ENCODE data around the gene SRSF7. TPM values are rescaled to one million over a fixed set of nuclear protein-coding genes. Genes with fewer than 3 reads are reported as not detected.

SRSF7 gene
- total RNA-seq, 1 experiment from 2014 or later = 275 TPM

- no peak for DNase-seq (ENCODE audit: unreplicated experiment)
- TSS peak; percentile 27 for BruUV-seq (replicated peaks)
- peaks cover 28% of the 10 kb centered on the region for H3K4me1 Mint-ChIP-seq (ENCODE audit: insufficient read depth, unreplicated experiment)
- peak overlapping the region; percentile 97 for H3K27ac Mint-ChIP-seq (ENCODE audit: low read depth, unreplicated experiment)
- peak overlapping the region; percentile 90 for H3K4me3 Mint-ChIP-seq (ENCODE audit: unreplicated experiment)
- H3K36me3 Mint-ChIP-seq (ENCODE audit: insufficient read depth, unreplicated experiment) = peaks cover 47% of the 10 kb centered on the region
- no peaks in the 10 kb centered on the region for H3K27me3 Mint-ChIP-seq (ENCODE audit: insufficient read depth, unreplicated experiment)
- no peaks in the 10 kb centered on the region for H3K9me3 Mint-ChIP-seq (ENCODE audit: unreplicated experiment)
- intact Hi-C loops (cut with micrococcal nuclease) = loop anchor here (1.0 to 5.0 kb wide), 3 partner anchors 26 to 475 kb away; partner anchors contain the start of gene GEMIN6
- CTCF ChIA-PET = interaction anchor here (0.6 to 1.1 kb wide), 7 partner anchors 10 to 1353 kb away, joined by 3 to 4 read pairs (median 4); no protein-coding TSS in a partner anchor
- no peak for TF ChIP-seq CTCF (IDR thresholded peaks at IDR 0.05; ENCODE audit: unreplicated experiment)
- POLR2A ChIA-PET = interaction anchor here (0.6 to 3.0 kb wide), 78 partner anchors 8 to 1520 kb away, joined by 3 to 88 read pairs (median 5); partner anchors contain the start of genes ATL2, CEBPZ, DHX57 and GEMIN6
Observed at GRCh38 chr2:38751596-38752410, 642 bp upstream of the SRSF7 start.

GRCh38 chr2:38750011-38750890 is 910 bp downstream of the SRSF7 start:
- H3K27me3 Mint-ChIP-seq (ENCODE audit: insufficient read depth, unreplicated experiment) = no peaks in the 10 kb centered on the region
- peaks cover 62% of the 10 kb centered on the region for H3K36me3 Mint-ChIP-seq (ENCODE audit: insufficient read depth, unreplicated experiment)

GRCh38 chr2:38748943-38749804 is 2.0 kb downstream of the SRSF7 start:
- POLR2A ChIA-PET = interaction anchor here (1.0 to 3.0 kb wide), 6 partner anchors 17 to 373 kb away, joined by 3 to 88 read pairs (median 7); partner anchors contain the start of gene HNRNPLL
- no peak for DNase-seq (ENCODE audit: unreplicated experiment)
- intact Hi-C loops (cut with micrococcal nuclease) = no loop called here
- peaks cover 30% of the 10 kb centered on the region for H3K4me1 Mint-ChIP-seq (ENCODE audit: insufficient read depth, unreplicated experiment)
- CTCF ChIA-PET = interaction anchor here (0.6 to 1.5 kb wide), 3 partner anchors 10 to 1937 kb away, joined by 3 to 17 read pairs (median 3); no protein-coding TSS in a partner anchor
- peak overlapping the region; percentile 90 for H3K4me3 Mint-ChIP-seq (ENCODE audit: unreplicated experiment)
- H3K27ac Mint-ChIP-seq (ENCODE audit: low read depth, unreplicated experiment) = peak overlapping the region; percentile 97
- TF ChIP-seq CTCF (IDR thresholded peaks at IDR 0.05; ENCODE audit: unreplicated experiment) = no peak
- H3K36me3 Mint-ChIP-seq (ENCODE audit: insufficient read depth, unreplicated experiment) = peaks cover 73% of the 10 kb centered on the region
- no peaks in the 10 kb centered on the region for H3K27me3 Mint-ChIP-seq (ENCODE audit: insufficient read depth, unreplicated experiment)
- H3K9me3 Mint-ChIP-seq (ENCODE audit: unreplicated experiment) = no peaks in the 10 kb centered on the region
- no TSS peak for BruUV-seq (replicated peaks)

More at GRCh38 chr2:38750011-38750890, 910 bp downstream of the SRSF7 start:
- Mint-ChIP-seq H3K9me3 (ENCODE audit: unreplicated experiment) (no peaks in the 10 kb centered on the region), H3K4me3 (ENCODE audit: unreplicated experiment) (peak overlapping the region; percentile 90), H3K4me1 (ENCODE audit: insufficient read depth, unreplicated experiment) (peaks cover 30% of the 10 kb centered on the region), H3K27ac (ENCODE audit: low read depth, unreplicated experiment) (peak overlapping the region; percentile 97)
- ChIA-PET CTCF (interaction anchor here (0.6 to 1.0 kb wide), 2 partner anchors 25 to 74 kb away, joined by 3 read pairs; no protein-coding TSS in a partner anchor), POLR2A (interaction anchor here (0.5 to 3.0 kb wide), 47 partner anchors 9 to 1550 kb away, joined by 3 to 88 read pairs (median 7); partner anchors contain the start of genes DHX57, GEMIN6, HNRNPLL and MORN2)
- peak; percentile 52 for DNase-seq (ENCODE audit: unreplicated experiment)
- no peak for TF ChIP-seq CTCF (IDR thresholded peaks at IDR 0.05; ENCODE audit: unreplicated experiment)
- intact Hi-C loops (cut with micrococcal nuclease) = loop anchor here (5.0 kb wide), 2 partner anchors 87 to 477 kb away; no protein-coding TSS in a partner anchor
- BruUV-seq (replicated peaks) = no TSS peak
